HEK293 (cell line): ENCODE results near the gene CCDC38.

Source experiments
- KLF9 ChIP-seq: fragments of 450-650 bp; formaldehyde crosslinking; IDR thresholded peaks from 2 replicates; pipeline ENCODE4 v1.5.1; 2016; ENCODE audit warnings: missing biosample characterization, missing genetic modification characterization, low read depth
- SP7 ChIP-seq: fragments of 450-650 bp; formaldehyde crosslinking; IDR thresholded peaks from 2 replicates; pipeline ENCODE4 v1.5.1; 2016; ENCODE audit warnings: missing biosample characterization, missing genetic modification characterization
- ZBTB8A ChIP-seq: fragments of 450-650 bp; formaldehyde crosslinking; IDR thresholded peaks from 2 replicates; pipeline ENCODE4 v1.5.1; 2016; ENCODE audit warnings: missing biosample characterization, missing genetic modification characterization
- ZNF10 ChIP-seq: fragments of 450-650 bp; formaldehyde crosslinking; IDR thresholded peaks from 2 replicates; pipeline ENCODE4 v1.5.1; 2017; ENCODE audit warnings: missing biosample characterization, missing genetic modification characterization
- ZNF184 ChIP-seq: fragments of 450-650 bp; IDR thresholded peaks from 2 replicates; pipeline ENCODE4 v1.5.1; 2018; ENCODE audit warnings: missing biosample characterization, mild to moderate bottlenecking, missing genetic modification characterization
- ZNF48 ChIP-seq: fragments of 450-650 bp; formaldehyde crosslinking; IDR thresholded peaks from 2 replicates; pipeline ENCODE4 v1.5.1; 2016; ENCODE audit warnings: missing biosample characterization, missing genetic modification characterization
- ZNF501 ChIP-seq: fragments of 450-650 bp; formaldehyde crosslinking; IDR thresholded peaks from 2 replicates; pipeline ENCODE4 v1.5.1; 2016; ENCODE audit warnings: missing biosample characterization, missing genetic modification characterization
- ZNF660 ChIP-seq: fragments of 450-650 bp; IDR thresholded peaks from 2 replicates; pipeline ENCODE4 v1.5.1; 2018; ENCODE audit warnings: missing biosample characterization, mild to moderate bottlenecking, missing genetic modification characterization
- TF ChIP-seq, protein P1 (sequence below): fragments of 450-650 bp; formaldehyde crosslinking; IDR thresholded peaks from 2 replicates; pipeline ENCODE4 v1.5.1; 2016; ENCODE audit warnings: missing biosample characterization, missing genetic modification characterization, low read depth
- TF ChIP-seq, protein P2 (sequence below): fragments of 450-650 bp; formaldehyde crosslinking; IDR thresholded peaks from 2 replicates; pipeline ENCODE4 v1.5.1; 2016; ENCODE audit warnings: missing biosample characterization, missing genetic modification characterization
- TF ChIP-seq, protein P3 (sequence below): fragments of 450-650 bp; formaldehyde crosslinking; IDR thresholded peaks from 2 replicates; pipeline ENCODE4 v1.5.1; 2016; ENCODE audit warnings: missing biosample characterization, missing genetic modification characterization, borderline replicate concordance

GRCh38 chr12:95982602-95983001, 40.2 kb upstream of the CCDC38 start:
- no peak for TF ChIP-seq ZNF660
- no peak for TF ChIP-seq ZNF10
- no peak for TF ChIP-seq KLF9 (tag by site-specific recombination)
- TF ChIP-seq, protein P1, sequence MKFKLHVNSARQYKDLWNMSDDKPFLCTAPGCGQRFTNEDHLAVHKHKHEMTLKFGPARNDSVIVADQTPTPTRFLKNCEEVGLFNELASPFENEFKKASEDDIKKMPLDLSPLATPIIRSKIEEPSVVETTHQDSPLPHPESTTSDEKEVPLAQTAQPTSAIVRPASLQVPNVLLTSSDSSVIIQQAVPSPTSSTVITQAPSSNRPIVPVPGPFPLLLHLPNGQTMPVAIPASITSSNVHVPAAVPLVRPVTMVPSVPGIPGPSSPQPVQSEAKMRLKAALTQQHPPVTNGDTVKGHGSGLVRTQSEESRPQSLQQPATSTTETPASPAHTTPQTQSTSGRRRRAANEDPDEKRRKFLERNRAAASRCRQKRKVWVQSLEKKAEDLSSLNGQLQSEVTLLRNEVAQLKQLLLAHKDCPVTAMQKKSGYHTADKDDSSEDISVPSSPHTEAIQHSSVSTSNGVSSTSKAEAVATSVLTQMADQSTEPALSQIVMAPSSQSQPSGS (tag by site-specific recombination) = no peak
- TF ChIP-seq ZNF184 = no peak
- no peak for TF ChIP-seq ZNF501 (tag by site-specific recombination)
- TF ChIP-seq, protein P2, sequence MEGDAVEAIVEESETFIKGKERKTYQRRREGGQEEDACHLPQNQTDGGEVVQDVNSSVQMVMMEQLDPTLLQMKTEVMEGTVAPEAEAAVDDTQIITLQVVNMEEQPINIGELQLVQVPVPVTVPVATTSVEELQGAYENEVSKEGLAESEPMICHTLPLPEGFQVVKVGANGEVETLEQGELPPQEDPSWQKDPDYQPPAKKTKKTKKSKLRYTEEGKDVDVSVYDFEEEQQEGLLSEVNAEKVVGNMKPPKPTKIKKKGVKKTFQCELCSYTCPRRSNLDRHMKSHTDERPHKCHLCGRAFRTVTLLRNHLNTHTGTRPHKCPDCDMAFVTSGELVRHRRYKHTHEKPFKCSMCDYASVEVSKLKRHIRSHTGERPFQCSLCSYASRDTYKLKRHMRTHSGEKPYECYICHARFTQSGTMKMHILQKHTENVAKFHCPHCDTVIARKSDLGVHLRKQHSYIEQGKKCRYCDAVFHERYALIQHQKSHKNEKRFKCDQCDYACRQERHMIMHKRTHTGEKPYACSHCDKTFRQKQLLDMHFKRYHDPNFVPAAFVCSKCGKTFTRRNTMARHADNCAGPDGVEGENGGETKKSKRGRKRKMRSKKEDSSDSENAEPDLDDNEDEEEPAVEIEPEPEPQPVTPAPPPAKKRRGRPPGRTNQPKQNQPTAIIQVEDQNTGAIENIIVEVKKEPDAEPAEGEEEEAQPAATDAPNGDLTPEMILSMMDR (tag by site-specific recombination) = no peak
- no peak for TF ChIP-seq ZBTB8A (tag by site-specific recombination)
- TF ChIP-seq, protein P3, sequence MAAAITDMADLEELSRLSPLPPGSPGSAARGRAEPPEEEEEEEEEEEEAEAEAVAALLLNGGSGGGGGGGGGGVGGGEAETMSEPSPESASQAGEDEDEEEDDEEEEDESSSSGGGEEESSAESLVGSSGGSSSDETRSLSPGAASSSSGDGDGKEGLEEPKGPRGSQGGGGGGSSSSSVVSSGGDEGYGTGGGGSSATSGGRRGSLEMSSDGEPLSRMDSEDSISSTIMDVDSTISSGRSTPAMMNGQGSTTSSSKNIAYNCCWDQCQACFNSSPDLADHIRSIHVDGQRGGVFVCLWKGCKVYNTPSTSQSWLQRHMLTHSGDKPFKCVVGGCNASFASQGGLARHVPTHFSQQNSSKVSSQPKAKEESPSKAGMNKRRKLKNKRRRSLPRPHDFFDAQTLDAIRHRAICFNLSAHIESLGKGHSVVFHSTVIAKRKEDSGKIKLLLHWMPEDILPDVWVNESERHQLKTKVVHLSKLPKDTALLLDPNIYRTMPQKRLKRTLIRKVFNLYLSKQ (tag by site-specific recombination) = no peak
- no peak for TF ChIP-seq SP7 (tag by site-specific recombination)
- no peak for TF ChIP-seq ZNF48 (tag by site-specific recombination)
